ENCODE data around the gene SSBP4.

The SSBP4 gene

DNA sequence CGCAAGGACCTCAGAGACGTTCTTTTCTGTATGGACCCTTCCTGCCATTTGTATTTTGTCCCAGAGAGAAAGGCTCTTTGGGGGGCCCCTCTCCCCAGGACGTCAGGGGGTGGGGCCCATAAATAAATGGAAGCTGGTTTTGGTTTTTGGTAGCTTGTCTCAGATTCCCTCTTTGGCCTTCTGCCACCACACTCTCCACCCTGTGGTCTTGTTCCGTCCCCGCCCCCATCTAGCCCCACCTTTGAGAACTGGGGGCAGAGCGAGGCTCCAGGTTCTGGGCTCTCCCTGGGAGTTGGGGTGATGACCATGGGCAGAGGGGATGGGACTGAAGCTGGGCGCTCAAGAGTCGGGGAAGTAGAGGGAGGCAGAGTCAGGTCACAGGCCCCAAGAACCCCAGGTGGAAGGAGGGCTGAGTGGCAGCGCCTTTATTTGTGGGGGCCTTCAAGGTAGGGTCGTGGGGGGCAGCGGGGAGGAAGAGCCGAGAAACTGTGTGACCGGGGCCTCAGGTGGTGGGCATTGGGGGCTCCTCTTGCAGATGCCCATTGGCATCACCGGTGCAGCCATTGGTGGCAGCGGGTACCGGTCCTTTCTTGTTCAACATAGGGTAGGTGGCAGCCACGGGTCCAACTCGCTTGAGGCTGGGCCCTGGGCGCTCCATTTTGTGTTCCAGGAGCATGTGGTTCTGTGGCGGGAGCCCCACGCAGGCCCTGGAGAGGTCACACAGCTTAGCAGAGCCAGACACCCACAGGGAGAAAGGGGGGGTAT lies 15.4 kb downstream of the SSBP4 start:
- no peak for DNase-seq

DNA sequence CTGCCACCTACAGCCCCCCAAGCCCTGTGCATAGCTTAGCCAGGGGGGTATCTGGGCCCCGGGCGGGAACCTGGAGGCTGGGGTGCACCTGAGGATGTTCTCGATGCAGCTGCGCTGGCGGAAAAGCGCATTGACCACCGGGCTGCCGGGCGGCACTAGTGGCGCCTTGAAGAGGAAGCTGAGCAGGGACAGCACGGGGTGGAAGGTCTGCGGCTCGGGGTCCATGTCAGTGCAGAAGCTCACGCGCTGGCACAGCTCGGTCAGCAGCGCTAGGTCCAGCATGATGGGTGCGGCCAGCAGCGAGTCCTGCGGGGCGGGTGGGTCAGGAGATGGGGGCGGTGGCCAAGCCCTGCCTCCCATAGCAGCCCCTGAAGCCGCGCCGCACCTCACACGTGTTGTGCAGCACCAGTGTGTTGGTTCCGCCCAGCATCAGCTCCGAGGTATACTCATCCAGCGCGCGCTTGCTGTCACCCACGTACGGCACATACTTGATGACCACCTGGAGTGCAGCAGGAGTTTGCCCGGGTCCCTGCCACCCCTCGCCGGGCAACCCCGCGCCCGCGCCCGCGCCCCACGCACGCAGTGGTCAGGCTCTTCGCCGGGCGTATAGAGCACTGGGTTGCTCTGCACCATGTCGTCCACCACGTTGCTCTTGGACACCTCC lies 16.1 kb downstream of the SSBP4 start:
- DNase-seq: no peak

DNA sequence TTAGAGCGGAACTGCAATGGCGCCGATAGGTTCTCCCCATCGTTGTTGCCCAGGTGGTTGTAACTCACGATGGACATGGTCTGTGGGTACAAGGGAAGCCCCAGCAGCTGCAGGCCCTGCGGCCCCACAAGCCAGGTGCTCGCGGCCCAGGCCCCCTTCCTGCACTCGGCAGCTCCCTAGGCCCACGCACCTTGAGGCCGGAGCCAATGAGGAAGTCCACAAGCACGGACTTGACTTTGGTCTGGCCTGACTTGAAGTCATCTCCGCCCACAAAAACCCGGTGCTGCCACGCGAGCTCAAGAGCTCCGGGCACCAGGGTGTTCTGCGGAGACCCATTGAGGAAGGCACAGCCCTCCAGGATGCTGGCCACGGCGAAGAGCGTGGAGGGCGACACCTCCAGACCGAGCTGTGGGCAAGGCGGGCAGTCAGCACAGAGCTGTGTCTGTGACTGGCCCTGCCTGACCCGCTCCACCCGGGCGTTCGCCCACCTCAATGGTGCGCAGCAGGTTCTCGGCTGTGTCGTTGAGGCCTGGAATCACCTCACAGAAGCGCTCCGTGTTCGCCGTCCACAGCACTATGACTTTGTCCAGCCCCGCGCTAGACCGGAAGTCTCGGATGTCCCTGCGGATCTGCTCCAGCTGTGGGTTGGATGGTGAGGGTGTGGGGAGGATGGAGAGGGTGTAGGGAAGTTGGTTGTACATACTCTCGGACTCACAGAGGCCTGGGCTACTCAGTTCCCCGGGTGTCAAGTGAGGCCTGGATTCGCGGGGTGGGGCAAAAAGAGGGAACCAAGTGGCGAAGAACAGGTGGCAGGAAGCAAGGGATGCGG lies 16.9 kb downstream of the SSBP4 start:
- no peak for DNase-seq

DNA sequence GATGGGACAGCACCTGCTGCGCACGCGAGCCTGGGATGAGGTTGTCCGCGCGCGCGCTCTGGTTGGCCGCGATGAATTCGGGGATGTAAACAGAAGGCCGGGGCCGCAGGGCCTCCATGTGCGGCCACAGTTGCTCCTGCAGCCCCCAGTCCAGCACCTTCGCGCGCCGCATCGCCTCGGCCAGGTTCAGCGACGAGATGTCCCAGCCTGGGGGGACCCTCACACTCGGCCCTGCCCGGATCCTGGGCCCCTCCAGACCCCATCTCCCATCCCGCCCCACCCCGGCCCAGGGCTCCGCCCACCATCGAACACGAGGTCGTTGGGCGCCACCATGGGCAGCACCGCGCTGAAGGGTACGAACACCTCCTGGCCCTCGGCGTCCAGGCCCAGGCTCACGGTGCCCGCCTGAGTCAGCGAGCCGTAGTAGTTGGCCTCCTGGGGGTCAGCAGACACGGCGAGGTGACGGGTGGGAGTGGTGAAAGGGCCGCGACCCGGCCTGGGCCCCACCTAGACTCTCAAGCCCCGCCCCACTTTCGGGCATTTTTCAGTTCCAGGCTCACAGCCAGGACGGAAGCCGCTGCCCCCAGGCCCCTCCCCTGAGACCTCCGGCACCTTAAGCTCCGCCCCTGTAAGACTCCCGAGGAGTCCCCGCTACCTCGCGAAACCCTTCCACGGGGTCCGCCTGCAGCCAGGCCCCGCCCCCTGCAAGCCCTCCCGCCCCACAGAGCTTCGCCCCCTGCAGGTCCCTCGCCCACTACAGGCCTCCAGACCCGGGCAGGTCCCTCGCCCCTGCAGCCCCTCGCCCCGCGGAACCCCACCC lies 17.7 kb downstream of the SSBP4 start:
- peak; percentile 75 for DNase-seq

DNA sequence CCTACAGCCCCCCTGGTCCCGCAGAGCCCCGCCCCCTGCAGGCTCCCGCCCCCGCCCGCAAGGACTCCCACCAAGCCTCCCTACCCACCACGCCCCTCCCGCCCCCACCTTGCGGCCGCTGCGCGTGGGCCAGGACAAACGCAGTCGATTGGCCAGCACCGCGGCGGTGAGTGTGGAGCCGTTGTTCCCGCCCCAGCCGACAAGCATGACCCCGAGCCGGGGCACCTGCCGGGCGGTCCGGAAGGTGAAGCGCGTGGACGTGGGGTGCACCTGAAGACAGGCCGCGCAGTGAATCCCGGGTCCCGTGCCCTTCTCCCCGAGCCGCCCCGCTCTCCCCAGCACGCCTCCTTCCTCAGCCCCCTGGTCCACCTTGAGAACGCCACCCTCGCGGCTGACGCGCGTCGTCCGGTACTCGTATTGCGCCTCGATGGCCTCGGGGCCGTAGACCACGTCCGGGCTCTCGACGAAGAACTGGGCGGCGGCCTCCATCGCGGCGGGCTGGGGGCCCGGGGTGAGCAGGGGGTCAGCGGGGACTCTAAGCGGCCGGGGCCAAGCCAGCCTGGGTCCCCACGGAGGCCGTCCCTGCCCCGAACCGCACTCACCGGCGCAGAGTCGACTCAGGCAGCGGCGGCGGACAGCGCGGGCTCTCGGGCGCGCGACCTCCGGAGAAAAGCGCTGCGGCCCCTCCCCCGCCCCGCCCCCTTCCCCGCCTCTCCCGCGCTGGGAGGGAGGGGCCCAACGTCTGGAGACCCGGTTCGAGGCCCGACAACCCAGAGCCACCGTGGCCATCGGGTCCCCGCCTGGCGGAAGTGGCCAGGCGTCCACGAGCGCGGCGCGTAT lies 18.5 kb downstream of the SSBP4 start, which contains the start of gene ISYNA1:
Gene ISYNA1, minus strand, starts transcription at position 643 of the 840 bp plus-strand sequence. Its CDS starts 154 bp downstream, at position 489.
- DNase-seq: no peak

DNA sequence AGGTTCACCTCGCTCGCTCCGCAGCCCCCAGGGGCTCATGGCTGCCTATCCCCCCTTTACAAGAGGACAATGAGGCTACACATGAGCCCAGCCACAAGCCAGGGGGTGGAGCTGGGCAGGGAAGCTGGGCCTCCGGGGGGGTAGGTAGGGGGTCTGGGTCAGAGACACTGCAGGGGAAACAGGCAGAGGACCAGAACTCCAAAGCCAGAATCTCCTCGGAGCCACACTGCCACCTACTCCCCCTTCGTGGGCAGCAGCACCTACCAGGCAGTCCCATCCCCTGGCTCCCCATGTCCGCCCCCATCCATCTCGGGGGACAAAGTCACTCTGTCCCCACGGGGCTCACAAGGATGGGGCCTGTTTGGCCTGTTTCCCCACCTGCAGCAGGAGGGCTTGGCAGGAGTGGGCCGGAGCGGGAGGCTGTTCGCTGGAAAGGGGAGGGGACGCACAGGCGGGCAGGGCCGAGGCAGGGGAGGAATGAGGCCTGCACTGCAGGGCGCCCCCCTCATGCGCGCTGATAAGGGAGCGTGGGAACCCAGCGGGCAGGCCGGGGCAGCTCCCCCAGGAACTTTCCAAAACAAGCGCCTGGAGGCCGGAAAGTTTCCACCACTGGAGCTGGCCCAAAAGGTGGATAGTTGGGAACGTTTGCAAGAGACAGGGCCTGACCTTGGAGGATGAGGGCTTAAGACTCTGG lies 19.3 kb downstream of the SSBP4 start:
- no peak for DNase-seq

DNA sequence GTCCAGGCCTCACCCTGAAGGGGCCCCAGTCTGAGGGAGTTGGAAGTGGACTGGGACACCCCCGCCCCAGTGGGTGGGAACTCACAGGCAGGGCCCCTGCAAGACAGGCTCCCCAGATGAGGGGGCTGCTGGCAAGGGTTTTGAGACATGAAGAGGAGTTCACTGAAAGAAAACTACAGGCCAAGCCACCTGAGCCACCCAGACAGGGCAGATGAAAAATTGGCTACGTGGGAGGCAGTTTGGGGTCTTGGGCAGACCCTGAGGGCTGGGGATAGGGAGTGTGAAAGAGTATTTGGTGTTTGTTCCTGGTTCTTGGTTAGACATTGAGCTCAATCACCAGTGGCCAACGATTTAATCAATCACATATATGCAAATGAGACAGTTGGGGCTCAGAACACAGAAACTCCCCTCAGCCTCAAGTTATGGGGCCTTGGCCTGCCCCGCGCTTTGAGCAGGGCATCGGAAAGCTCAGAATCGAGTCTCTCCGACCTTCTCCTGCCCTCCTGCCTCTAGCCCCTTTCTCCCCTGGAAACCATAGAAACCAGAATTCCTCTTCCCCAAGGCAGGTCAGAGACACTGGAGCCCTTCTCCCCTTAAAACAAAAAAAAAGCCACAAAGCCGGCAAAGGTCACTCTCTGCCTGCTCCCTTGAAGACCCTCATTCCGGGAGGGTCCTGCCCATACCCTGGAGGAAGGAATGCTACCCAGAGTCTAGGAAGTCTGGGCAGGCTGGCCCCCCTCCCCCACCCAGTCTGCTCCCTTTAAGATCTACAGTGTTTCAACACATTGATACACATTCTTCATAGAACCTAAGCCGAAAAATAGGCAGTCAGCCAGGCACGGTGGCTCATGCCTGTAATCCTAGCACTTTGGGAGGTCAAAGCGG lies 20.1 kb downstream of the SSBP4 start:
- no peak for DNase-seq

DNA sequence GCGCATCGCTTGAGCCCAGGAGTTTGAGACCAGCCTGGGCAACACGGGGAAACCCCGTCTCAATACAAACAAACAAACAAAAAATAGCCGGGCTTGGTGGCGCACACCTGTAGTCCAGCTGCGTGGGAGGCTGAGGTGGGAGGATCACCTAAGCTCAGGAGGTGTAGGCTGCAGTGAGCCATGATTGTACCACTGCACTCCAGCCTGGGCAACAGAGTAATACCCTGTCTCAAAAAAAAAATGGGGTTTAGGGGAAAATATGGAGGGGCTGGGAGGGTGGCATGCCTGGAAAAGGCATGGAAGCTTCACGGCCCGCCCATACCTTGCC lies 20.7 kb downstream of the SSBP4 start:
- DNase-seq: no peak

DNA sequence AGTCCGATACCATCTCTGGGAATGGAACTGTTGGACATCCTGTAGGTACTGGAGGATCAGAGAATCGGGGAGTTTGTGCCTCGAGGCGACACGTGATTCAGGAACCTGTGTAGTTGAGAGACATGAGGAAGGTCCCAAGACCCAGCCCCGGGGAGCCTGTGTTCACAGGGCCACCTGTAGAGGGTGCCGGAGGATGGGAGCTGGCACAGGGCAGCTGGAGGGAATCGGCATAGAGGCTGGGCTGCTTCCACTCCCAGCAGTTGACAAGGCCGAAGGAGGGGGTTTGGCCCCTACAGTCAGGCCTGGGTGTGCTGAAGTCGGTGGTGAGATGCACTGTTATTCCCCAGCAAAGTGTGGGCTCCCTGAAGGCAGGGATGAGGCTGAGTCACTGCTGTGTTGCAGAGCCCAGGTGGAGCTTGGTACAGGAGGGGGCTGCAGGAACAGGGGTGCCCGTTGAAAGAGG lies 21.2 kb downstream of the SSBP4 start:
- peak; percentile 50 for DNase-seq

DNA sequence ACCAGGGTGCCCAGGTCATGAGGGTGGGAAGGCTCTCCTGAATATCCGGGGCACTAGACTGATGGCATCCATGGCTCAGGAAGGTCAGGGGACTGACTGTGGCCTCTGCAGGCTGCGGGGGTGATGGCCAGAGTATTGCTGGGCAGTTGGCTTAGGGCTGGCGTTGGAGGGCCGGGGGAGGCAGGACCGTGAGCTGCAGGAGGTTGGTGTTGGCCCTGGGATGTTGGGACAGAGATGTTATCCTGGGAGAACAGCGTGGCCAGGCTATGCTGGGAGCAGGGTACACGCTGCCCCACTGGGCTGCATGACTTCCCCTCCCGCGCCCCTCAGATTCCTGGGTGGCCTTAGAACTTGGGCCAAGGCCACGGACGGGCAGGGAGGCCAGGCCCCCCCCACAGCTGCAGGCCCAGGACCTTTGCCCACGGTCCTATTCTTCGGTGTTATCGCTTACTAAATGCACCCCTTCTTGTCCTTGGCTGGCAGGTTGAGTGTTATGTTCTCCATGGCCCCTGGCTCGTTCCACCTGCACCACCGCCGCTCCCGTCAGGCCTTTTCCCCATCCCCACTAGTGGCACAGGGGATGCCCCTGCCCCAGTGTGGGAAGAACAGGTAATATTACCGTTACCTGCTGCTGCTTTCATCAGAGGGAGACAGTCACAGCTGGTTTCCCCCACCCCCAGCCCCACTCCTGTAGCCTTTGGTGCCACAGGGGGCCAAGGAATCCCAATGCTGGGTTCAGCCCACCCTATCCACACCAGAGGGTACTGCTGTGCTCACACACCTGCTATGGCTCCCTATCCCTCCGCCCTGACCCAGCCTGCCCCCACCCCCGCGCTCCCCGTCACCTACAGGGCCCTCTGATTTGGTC lies 22.0 kb downstream of the SSBP4 start:
- no peak for DNase-seq

DNA sequence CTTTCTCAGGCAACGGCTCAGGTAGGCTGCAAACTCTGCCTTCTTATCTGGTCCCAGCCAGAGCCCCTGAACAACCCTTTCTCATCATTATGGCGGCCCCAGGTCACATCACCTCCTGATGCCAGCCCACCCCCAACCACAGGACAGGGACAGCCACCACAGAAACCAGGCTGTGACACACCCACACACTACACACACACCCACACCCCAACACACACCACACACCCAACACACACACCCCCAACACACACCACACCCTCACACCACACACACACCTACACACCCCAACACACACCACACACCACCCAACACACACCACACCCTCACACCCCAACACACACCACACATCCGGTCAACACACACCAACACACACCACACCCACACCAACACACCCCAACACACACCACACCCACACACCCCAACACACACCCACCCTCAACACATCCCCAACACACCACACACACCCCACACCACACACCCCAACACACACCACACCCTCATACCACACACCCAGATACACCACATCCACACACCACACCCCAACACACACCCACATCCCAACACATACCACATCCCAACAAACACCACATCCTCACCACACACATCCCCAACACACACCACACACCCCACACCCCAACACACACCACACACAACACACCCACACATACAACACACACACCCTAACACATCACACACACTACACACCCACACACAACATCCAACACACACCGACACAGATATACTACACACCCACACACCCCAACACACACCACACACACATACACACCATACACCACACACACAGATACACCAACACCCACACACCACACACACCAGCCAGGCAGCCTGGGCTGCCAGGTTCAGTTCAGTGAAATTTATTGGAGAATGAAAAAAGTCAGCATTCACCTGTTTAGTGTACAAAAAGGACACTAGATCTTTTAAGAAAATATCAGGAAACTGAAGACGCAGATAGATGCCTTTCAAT lies 22.9 kb downstream of the SSBP4 start:
- DNase-seq: no peak

DNA sequence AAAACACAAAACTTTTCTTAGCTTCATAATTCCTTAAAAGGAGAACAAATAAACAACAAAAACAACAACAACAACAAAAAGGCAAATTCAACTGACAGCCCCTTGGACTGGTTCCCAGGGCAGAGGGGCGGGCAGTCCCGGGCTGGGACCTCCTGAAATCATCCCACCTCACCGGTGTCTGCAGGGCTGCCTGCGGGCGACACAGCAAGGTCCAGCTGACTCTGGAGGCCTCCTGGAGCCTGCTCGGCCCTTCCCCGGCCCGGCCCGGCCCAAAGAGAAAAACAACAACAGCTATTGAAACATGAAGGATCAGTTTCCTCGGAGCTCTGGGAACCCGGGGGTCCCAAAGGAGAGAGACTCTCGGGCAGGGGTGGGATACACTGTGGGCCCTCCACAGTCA lies 23.7 kb downstream of the SSBP4 start:
- DNase-seq: no peak

DNA sequence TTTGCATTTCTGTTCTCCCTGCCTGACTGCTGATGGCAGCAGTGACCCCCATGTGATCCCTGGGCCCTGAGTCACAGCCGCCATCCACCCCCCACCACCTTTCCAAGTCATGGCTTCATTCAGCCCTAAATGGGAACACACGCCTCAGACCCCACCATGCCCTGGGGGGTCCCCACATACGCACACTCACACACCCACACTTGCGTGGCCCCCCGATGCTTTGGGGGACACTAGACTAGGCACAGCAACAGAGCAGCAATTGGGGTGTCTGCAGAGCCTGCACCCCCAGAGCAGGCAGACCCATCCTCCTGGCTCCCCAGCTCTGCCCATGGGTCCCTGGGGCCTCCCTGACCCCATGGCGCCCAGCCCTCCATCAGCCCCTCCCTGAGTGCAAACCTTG lies 24.2 kb downstream of the SSBP4 start:
- no peak for DNase-seq

DNA sequence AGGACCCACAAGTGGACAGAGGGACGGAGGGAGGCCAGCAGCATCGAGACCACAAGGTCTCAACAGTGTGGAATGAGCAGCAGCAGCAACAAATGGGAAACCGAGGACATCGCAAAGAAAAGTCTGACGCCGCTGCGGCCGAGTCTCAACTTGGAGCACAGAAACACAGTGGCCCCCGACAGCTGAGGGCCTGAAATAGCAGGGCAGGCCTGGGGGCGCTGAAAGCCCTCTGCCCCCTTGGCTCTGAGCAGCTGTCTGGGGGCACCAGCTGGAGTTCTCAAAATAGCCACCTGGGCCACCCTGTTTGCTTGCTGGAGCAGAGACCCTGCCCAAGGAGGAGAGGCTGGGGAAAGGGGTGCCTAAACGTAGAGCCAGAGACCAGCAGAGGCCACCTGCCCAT lies 24.6 kb downstream of the SSBP4 start:
- DNase-seq: no peak

DNA sequence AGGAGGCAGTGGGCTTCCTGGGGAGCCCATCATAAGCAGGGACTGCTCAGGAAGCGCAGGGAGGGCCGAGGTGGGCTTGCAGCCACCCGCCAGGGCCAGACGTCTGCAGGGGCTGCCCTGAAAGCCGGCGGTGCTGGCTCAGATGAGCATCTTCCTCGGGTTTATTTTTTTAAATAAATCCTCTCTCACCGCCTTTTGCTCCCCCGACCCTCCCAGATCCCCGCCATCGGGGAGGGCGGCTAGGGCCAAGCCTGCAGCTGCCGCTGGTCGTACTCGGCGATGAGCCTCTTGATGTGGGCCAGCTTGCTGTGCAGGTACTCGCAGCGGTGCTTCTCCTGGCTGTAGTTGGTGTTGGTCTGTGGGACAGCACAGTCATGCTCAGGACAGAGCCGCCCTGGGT lies 25.3 kb downstream of the SSBP4 start:
- DNase-seq: no peak

DNA sequence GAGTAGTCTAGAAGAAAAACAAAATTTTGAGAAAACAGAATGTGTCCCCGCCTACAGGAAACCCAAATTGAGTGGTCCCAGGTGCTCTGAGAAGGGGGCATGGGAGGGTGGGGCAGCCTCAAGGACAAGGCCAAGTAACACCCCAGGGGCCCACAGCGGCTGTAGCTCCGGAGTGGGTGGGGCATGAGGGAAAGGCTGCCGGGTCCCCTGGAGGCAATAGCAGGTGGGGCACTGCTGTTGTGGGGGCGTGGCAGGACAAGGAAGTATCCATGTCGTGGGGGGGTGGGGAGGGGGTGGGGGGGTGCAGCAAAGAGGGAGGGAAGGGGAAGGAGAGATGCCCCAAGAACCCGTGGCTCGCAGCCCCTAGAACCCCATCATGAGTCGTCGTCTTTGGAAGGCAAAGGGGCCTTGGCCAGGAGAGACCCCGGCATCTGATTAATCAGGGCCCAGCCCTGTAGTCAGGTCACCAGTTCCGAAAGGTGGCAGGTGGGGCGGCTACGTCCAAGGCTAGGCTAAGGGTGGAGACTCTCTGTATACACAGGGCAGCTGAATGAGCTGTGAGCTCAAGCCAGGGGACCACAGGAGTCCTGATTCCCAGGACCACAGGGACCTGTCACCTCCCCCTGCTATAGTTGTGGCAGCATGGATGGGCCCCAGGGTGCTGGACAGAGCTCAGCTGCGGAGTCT lies 26.2 kb downstream of the SSBP4 start:
- no peak for DNase-seq

DNA sequence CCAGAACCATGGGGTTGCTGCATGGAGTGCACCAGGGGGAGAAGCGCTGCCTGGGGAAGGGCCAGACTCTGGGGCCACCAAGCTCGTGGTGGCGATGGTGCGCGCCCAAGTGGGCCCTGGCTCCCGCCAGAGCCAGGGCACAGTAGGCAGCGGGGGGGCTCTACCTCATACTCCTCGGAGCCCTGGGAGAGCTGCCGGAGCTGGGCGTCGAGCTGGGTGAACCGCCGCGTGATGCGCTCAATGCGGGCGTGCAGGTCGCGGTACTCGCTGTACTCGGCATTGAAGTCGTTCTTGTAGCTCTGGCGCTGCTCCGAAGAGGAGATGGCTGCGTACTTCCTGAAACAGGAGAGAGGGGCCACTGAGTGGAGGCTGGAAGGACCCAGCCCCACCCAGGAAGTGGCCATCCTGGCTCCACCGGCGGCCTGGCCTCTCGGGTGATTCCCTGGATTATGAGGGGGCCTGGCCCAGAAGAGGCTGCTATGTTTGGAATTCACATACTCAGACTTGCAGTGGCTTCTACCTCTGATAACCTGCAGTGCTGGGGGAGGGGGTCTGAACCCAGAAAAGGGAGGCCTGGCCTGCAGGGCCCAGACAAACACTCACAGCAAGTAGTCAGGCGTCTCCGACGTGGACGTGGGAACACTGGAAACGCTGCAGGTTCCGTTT lies 27.1 kb downstream of the SSBP4 start:
- DNase-seq: no peak
